Astrocyte (in vitro differentiated cells and primary cell): ENCODE measurements around the gene APH1B. TPM values are rescaled to one million over a fixed set of nuclear protein-coding genes. Genes with fewer than 3 reads are reported as not detected.
"Not testable (repeated sequence)": the region's sequence is repeated elsewhere in the genome, so short reads cannot be mapped to it uniquely, and the experiment has no call there.

Experiments
- DNase-seq: peaks from one replicate; pipeline ENCODE4 v3.0.0-alpha.2; 2010; ENCODE audit warnings: low read depth
- FAIRE-seq: peaks from 2 replicates; lab custom pipeline; 2011; peaks lifted over from hg19 to GRCh38; lab: Jason Lieb, UNC
- H2AFZ ChIP-seq: 2 replicates; pipeline ENCODE4 v1.6.0; 2012; ENCODE audit warnings: low read depth, low read length, inconsistent platforms
- H3K27ac ChIP-seq: 2 replicates; pipeline ENCODE4 v1.5.1; 2011; ENCODE audit warnings: low read depth, low read length, inconsistent platforms
- H3K27me3 ChIP-seq: 2 replicates; pipeline ENCODE4 v1.6.0; 2011; ENCODE audit warnings: low read length, inconsistent platforms; ENCODE audit not compliant: insufficient read depth
- H3K36me3 ChIP-seq: 2 replicates; pipeline ENCODE4 v1.5.1; 2011; ENCODE audit warnings: low read length, inconsistent platforms; ENCODE audit not compliant: insufficient read depth
- H3K4me1 ChIP-seq: 2 replicates; pipeline ENCODE4 v1.5.1; 2011; ENCODE audit warnings: low read length, inconsistent platforms; ENCODE audit not compliant: insufficient read depth
- H3K4me2 ChIP-seq: 2 replicates; pipeline ENCODE4 v1.6.0; 2012; ENCODE audit warnings: low read length, inconsistent platforms
- H3K4me3 ChIP-seq: 2 replicates; pipeline ENCODE4 v1.5.1; 2011; ENCODE audit warnings: low read depth, mild to moderate bottlenecking, low read length, inconsistent platforms; ENCODE audit not compliant: insufficient read depth
- H3K79me2 ChIP-seq: 2 replicates; pipeline ENCODE4 v1.6.0; 2012; ENCODE audit warnings: mild to moderate bottlenecking, low read length, inconsistent platforms; ENCODE audit not compliant: insufficient read depth
- H3K9ac ChIP-seq: 2 replicates; pipeline ENCODE4 v1.6.0; 2012; ENCODE audit warnings: mild to moderate bottlenecking, low read length, inconsistent platforms
- H3K9me3 ChIP-seq: 2 replicates; pipeline ENCODE4 v1.5.1; 2012; ENCODE audit warnings: low read depth, mild to moderate bottlenecking, low read length, inconsistent platforms; ENCODE audit not compliant: insufficient read depth
- H4K20me1 ChIP-seq: 2 replicates; pipeline ENCODE4 v1.6.0; 2012; ENCODE audit warnings: low read length, inconsistent platforms; ENCODE audit not compliant: insufficient read depth
- H3K27ac Mint-ChIP-seq: one replicate; pipeline ENCODE4 v1.8.0; 2021; ENCODE audit warnings: mild to moderate bottlenecking, mixed read lengths; ENCODE audit not compliant: unreplicated experiment
- H3K27me3 Mint-ChIP-seq: one replicate; pipeline ENCODE4 v1.8.0; 2021; ENCODE audit warnings: low read depth, mixed read lengths; ENCODE audit not compliant: unreplicated experiment
- H3K36me3 Mint-ChIP-seq: one replicate; pipeline ENCODE4 v1.8.0; 2021; ENCODE audit warnings: low read depth, mixed read lengths; ENCODE audit not compliant: unreplicated experiment
- H3K4me1 Mint-ChIP-seq: one replicate; pipeline ENCODE4 v1.8.0; 2021; ENCODE audit warnings: low read depth, mixed read lengths; ENCODE audit not compliant: unreplicated experiment
- H3K4me3 Mint-ChIP-seq: one replicate; pipeline ENCODE4 v1.8.0; 2021; ENCODE audit warnings: mild to moderate bottlenecking, moderate library complexity, mixed read lengths; ENCODE audit not compliant: unreplicated experiment
- H3K9me3 Mint-ChIP-seq: one replicate; pipeline ENCODE4 v1.8.0; 2021; ENCODE audit warnings: mild to moderate bottlenecking, mixed read lengths; ENCODE audit not compliant: unreplicated experiment
- CTCF ChIP-seq: IDR thresholded peaks from 2 replicates; pipeline ENCODE4 v1.5.1; 2011; ENCODE audit warnings: low read depth, mild to moderate bottlenecking, inconsistent platforms, low read length, moderate library complexity; ENCODE audit not compliant: insufficient read depth
- EZH2 ChIP-seq: IDR thresholded peaks from 2 replicates; pipeline ENCODE4 v1.6.1; 2012; ENCODE audit warnings: mild to moderate bottlenecking, low read length, inconsistent platforms; ENCODE audit not compliant: insufficient read depth
- total RNA-seq: library from RNA; stranded (reverse); gene quantifications from 2 replicates; pipeline ENCODE4 v1.2.1, GENCODE V29; 2021

Gene APH1B
- total RNA-seq, 1 donor from 2014 or later = 18.2 TPM

DNA sequence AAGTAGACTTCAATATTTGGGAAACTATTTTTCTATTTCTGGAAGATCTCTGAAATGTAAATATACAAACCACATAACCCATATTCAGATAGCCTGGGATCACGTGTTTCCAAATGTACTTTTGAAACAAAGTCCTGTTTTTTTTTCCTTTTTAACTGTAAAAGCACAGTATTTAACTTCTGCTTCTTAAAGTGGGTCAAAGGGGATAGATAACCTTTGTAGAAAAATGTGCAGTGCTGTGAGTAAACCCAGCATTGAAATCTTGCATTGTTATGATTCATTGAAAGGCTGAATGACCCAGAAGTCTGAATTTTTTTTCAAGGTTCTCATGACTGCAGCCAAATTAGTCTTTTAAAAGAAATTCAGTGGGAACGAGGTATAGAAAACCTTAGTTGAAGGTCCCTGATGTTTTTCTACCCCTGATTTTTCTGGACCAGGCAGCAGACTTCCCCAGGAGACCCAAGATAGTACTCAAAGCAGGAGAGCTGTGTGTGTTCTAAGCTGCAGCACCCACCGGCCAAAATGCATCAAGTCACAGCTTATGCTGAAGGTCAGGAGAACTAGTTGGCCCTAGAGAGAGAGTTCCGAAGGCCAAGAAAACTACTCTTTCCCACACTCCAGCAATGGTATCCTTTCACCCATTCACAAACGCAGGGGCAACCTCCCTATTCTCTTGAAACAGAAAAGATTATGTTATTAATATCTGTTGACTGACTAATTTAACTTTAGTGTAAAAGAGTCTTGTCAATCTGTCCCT lies 43.6 kb upstream of the APH1B start:
- peak overlapping the region; percentile 94 for H3K27ac ChIP-seq
- peak overlapping the region; percentile 76 for H3K9ac ChIP-seq
- H3K4me3 Mint-ChIP-seq = peak overlapping the region; percentile 61
- DNase-seq = peak; percentile 88
- peak overlapping the region; percentile 93 for H3K27ac Mint-ChIP-seq
- no peaks in the 10 kb centered on the region for H3K9me3 ChIP-seq
- peak; percentile 79 for FAIRE-seq
- TF ChIP-seq EZH2 (no peak), CTCF (no peak)
- peak overlapping the region; percentile 66 for H3K4me2 ChIP-seq
- H3K4me1 ChIP-seq = peaks cover 35% of the 10 kb centered on the region
- no peak overlapping the region for H2AFZ ChIP-seq
- no peaks in the 10 kb centered on the region for H3K9me3 Mint-ChIP-seq
- no peaks in the 10 kb centered on the region for H4K20me1 ChIP-seq
- peak overlapping the region; percentile 18 for H3K4me3 ChIP-seq
- peaks cover 26% of the 10 kb centered on the region for H3K79me2 ChIP-seq
- H3K27me3 ChIP-seq = no peaks in the 10 kb centered on the region
- H3K4me1 Mint-ChIP-seq = peaks cover 57% of the 10 kb centered on the region
- H3K36me3 ChIP-seq = no peaks in the 10 kb centered on the region
- H3K27me3 Mint-ChIP-seq = no peaks in the 10 kb centered on the region
- peaks cover 6% of the 10 kb centered on the region for H3K36me3 Mint-ChIP-seq

- Histone ChIP-seq H3K27ac (peak overlapping the region; percentile 94), H3K4me1 (peaks cover 39% of the 10 kb centered on the region), H4K20me1 (no peaks in the 10 kb centered on the region), H3K27me3 (no peaks in the 10 kb centered on the region), H2AFZ (no peak overlapping the region), H3K36me3 (no peaks in the 10 kb centered on the region), H3K4me3 (no peak overlapping the region), H3K9me3 (no peaks in the 10 kb centered on the region), H3K9ac (peak overlapping the region; percentile 76), H3K79me2 (peaks cover 26% of the 10 kb centered on the region), H3K4me2 (peak overlapping the region; percentile 66)
- H3K27ac Mint-ChIP-seq = peak overlapping the region; percentile 93
- no peak for TF ChIP-seq CTCF
- TF ChIP-seq EZH2 = no peak
- no peaks in the 10 kb centered on the region for H3K9me3 Mint-ChIP-seq
- peaks cover 6% of the 10 kb centered on the region for H3K36me3 Mint-ChIP-seq
- no peak for FAIRE-seq
- peaks cover 55% of the 10 kb centered on the region for H3K4me1 Mint-ChIP-seq
- peak; percentile 74 for DNase-seq
- H3K4me3 Mint-ChIP-seq = peak overlapping the region; percentile 61
- H3K27me3 Mint-ChIP-seq = no peaks in the 10 kb centered on the region
Measured at GRCh38 chr15:63234451-63234870, 42.9 kb upstream of the APH1B start.

GRCh38 chr15:63236272-63236671 lies 41.1 kb upstream of the APH1B start:
- Histone ChIP-seq H3K79me2 (peaks cover 41% of the 10 kb centered on the region), H3K9me3 (no peaks in the 10 kb centered on the region), H3K9ac (peak overlapping the region; percentile 55), H3K4me2 (peak overlapping the region; percentile 67), H3K4me3 (no peak overlapping the region), H4K20me1 (no peaks in the 10 kb centered on the region), H2AFZ (no peak overlapping the region), H3K4me1 (peaks cover 39% of the 10 kb centered on the region), H3K27ac (peak overlapping the region; percentile 76), H3K27me3 (no peaks in the 10 kb centered on the region), H3K36me3 (no peaks in the 10 kb centered on the region)
- peak; percentile 74 for FAIRE-seq
- TF ChIP-seq EZH2 (no peak), CTCF (no peak)
- peaks cover 5% of the 10 kb centered on the region for H3K36me3 Mint-ChIP-seq
- DNase-seq = peak; percentile 84
- peaks cover 58% of the 10 kb centered on the region for H3K4me1 Mint-ChIP-seq
- H3K4me3 Mint-ChIP-seq = no peak overlapping the region
- H3K27me3 Mint-ChIP-seq = no peaks in the 10 kb centered on the region
- H3K27ac Mint-ChIP-seq = no peak overlapping the region
- H3K9me3 Mint-ChIP-seq = no peaks in the 10 kb centered on the region

DNA sequence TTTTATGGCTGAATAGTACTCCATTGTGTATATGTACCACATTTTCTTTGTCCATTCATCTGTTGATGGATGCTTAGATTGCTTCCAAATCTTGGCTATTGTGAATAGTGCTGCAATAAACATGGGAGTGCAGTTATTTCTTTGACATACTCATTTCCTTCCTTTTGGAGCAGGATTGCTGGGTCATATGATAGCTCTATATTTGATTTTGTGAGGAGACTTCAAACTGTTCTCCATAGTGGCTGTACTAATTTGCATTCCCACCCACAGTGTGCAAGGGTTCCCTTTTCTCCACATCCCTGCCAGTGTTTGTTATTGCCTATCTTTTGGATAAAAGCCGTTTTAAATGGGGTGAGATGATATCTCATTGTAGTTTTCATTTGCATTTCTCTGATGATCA lies 40.3 kb upstream of the APH1B start:
- peaks cover 49% of the 10 kb centered on the region for H3K4me1 Mint-ChIP-seq
- H3K27ac Mint-ChIP-seq = not testable (repeated sequence)
- peaks cover 45% of the 10 kb centered on the region for H3K79me2 ChIP-seq

More for the DNA sequence above, 40.3 kb upstream of the APH1B start:
- H3K4me3 Mint-ChIP-seq = peak overlapping the region; percentile 3
- not testable (repeated sequence) for H3K4me2 ChIP-seq, H3K36me3 Mint-ChIP-seq, H2AFZ ChIP-seq, H4K20me1 ChIP-seq, H3K4me3 ChIP-seq, FAIRE-seq, H3K27me3 ChIP-seq, H3K9ac ChIP-seq, DNase-seq, H3K27me3 Mint-ChIP-seq, H3K9me3 Mint-ChIP-seq, H3K36me3 ChIP-seq, H3K27ac ChIP-seq, H3K9me3 ChIP-seq
- H3K4me1 ChIP-seq = peaks cover 39% of the 10 kb centered on the region
